ENCODE measurements around the gene INO80B.
"Not testable (repeated sequence)": the region's sequence is repeated elsewhere in the genome, so short reads cannot be mapped to it uniquely, and the experiment has no call there.

Gene INO80B

GRCh38 chr2:74426181-74426758, 28.6 kb upstream of the INO80B start:
- DNase-seq (ENCODE audit: low read depth) = no peak

GRCh38 chr2:74427551-74427950, 27.3 kb upstream of the INO80B start:
- no peak for DNase-seq (ENCODE audit: low read depth)

- no peak for DNase-seq (ENCODE audit: low read depth)
These were observed 26.2 kb upstream of the INO80B start for GRCh38 chr2:74428675-74429074.

- DNase-seq (ENCODE audit: low read depth) = no peak
These were observed 25.1 kb upstream of the INO80B start for GRCh38 chr2:74429487-74430451.

GRCh38 chr2:74430502-74430901, 24.4 kb upstream of the INO80B start:
- no peak for DNase-seq (ENCODE audit: low read depth)

GRCh38 chr2:74436111-74436805, 18.6 kb upstream of the INO80B start:
- no peak for DNase-seq (ENCODE audit: low read depth)

GRCh38 chr2:74436848-74437695, 17.8 kb upstream of the INO80B start:
- DNase-seq (ENCODE audit: low read depth) = no peak

GRCh38 chr2:74438248-74438647, 16.6 kb upstream of the INO80B start:
- DNase-seq (ENCODE audit: low read depth) = no peak

- no peak for DNase-seq (ENCODE audit: low read depth)
These were observed 15.5 kb upstream of the INO80B start for GRCh38 chr2:74439373-74439772.

- no peak for DNase-seq (ENCODE audit: low read depth)
These were observed 15.0 kb upstream of the INO80B start for GRCh38 chr2:74439803-74440377.

- DNase-seq (ENCODE audit: low read depth) = peak; percentile 63
These were observed 14.3 kb upstream of the INO80B start for GRCh38 chr2:74440378-74441169.

GRCh38 chr2:74441170-74441689, 13.7 kb upstream of the INO80B start:
- DNase-seq (ENCODE audit: low read depth) = no peak

- no peak for DNase-seq (ENCODE audit: low read depth)
These were observed 13.0 kb upstream of the INO80B start, which contains the start of gene RTKN for GRCh38 chr2:74441690-74442482. Gene RTKN, minus strand, starts transcription at chr2:74441937. Its CDS starts 121 bp downstream, at chr2:74441816.

- not testable (repeated sequence) for DNase-seq (ENCODE audit: low read depth)
These were observed 12.2 kb upstream of the INO80B start for GRCh38 chr2:74442483-74443297.

GRCh38 chr2:74444498-74445318, 10.2 kb upstream of the INO80B start:
- DNase-seq (ENCODE audit: low read depth) = no peak

- DNase-seq (ENCODE audit: low read depth) = no peak
These were observed 7.5 kb upstream of the INO80B start for GRCh38 chr2:74447230-74447999.

- DNase-seq (ENCODE audit: low read depth) = no peak
These were observed 6.1 kb upstream of the INO80B start for GRCh38 chr2:74448771-74449170.

All from activated T-cell treated with anti-CD3 and anti-CD28 coated beads for 48 hours (primary cell).